WTC11 (cell line): ENCODE results near the gene FKBP5. TPM values are rescaled to one million over a fixed set of nuclear protein-coding genes. Genes with fewer than 3 reads are reported as not detected.

Experiments used
- ATAC-seq: fragments of 200-7000 bp; cut with Tn5 transposase; 2 replicates; pipeline ENCODE4 v1.10.0; 2021; ENCODE audit warnings: mild to moderate bottlenecking, moderate library complexity
- CTCF ChIA-PET: fragments of 300-600 bp; sonication (Branson Sonifier 250); formaldehyde crosslinking; loops from one replicate; lab custom pipeline; 2021; ENCODE audit warnings: antibody characterized with exemption; lab: Charles Lee
- POLR2A ChIA-PET: fragments of 350-600 bp; sonication (Branson Sonifier 250); formaldehyde crosslinking; loops from one replicate; lab custom pipeline; 2021; ENCODE audit warnings: antibody characterized with exemption; lab: Charles Lee
- DNase-seq: peaks from one replicate; pipeline ENCODE4 v3.0.0; 2021; ENCODE audit warnings: low spot score
- H3K27ac Mint-ChIP-seq: 2 replicates; pipeline ENCODE4 v1.8.0; 2021; ENCODE audit warnings: mixed read lengths
- H3K27me3 Mint-ChIP-seq: 2 replicates; pipeline ENCODE4 v1.8.0; 2021; ENCODE audit warnings: low read depth, mild to moderate bottlenecking, moderate library complexity, mixed read lengths
- H3K36me3 Mint-ChIP-seq: 2 replicates; pipeline ENCODE4 v1.8.0; 2021; ENCODE audit warnings: mixed read lengths
- H3K4me1 Mint-ChIP-seq: 2 replicates; pipeline ENCODE4 v1.8.0; 2022; ENCODE audit warnings: mixed read lengths
- H3K4me3 Mint-ChIP-seq: 2 replicates; pipeline ENCODE4 v1.8.0; 2021; ENCODE audit warnings: mild to moderate bottlenecking, moderate library complexity, mixed read lengths
- H3K9me3 Mint-ChIP-seq: 2 replicates; pipeline ENCODE4 v1.8.0; 2021; ENCODE audit warnings: mixed read lengths
- AR ChIP-seq: fragments of 250-450 bp; sonication (Bioruptor Pico); IDR thresholded peaks from 2 replicates; pipeline ENCODE4 v1.9.0; 2021; ENCODE audit warnings: mild to moderate bottlenecking
- ATF1 ChIP-seq: sonication (generic); formaldehyde crosslinking; IDR thresholded peaks from 2 replicates; pipeline ENCODE4 v1.8.1; 2023; ENCODE audit warnings: mild to moderate bottlenecking, moderate library complexity, missing genetic modification reagents
- ATF6 ChIP-seq: sonication (generic); formaldehyde crosslinking; IDR thresholded peaks from 2 replicates; pipeline ENCODE4 v1.8.1; 2023; ENCODE audit warnings: mild to moderate bottlenecking, missing genetic modification reagents
- CBFB ChIP-seq: sonication (generic); formaldehyde crosslinking; IDR thresholded peaks from 2 replicates; pipeline ENCODE4 v1.8.1; 2022; ENCODE audit warnings: mild to moderate bottlenecking, low read depth, missing genetic modification reagents
- CDX4 ChIP-seq: fragments of 250-450 bp; sonication (Bioruptor Pico); IDR thresholded peaks from 2 replicates; pipeline ENCODE4 v1.9.0; 2021; ENCODE audit warnings: moderate library complexity, mild to moderate bottlenecking, inconsistent platforms, borderline replicate concordance
- CREB1 ChIP-seq: sonication (generic); formaldehyde crosslinking; IDR thresholded peaks from 2 replicates; pipeline ENCODE4 v1.8.0; 2023; ENCODE audit warnings: mild to moderate bottlenecking, missing genetic modification reagents
- CREM ChIP-seq: sonication (generic); formaldehyde crosslinking; IDR thresholded peaks from 2 replicates; pipeline ENCODE4 v1.8.1; 2022; ENCODE audit warnings: mild to moderate bottlenecking, missing genetic modification reagents, moderate library complexity
- E2F5 ChIP-seq: sonication (generic); formaldehyde crosslinking; IDR thresholded peaks from 2 replicates; pipeline ENCODE4 v1.8.1; 2022; ENCODE audit warnings: mild to moderate bottlenecking, moderate library complexity, missing genetic modification reagents
- FOXJ3 ChIP-seq: sonication (generic); formaldehyde crosslinking; IDR thresholded peaks from 2 replicates; pipeline ENCODE4 v1.9.0; 2021; ENCODE audit warnings: missing genetic modification reagents, mild to moderate bottlenecking, borderline replicate concordance
- GABPB1 ChIP-seq: sonication (generic); formaldehyde crosslinking; IDR thresholded peaks from 2 replicates; pipeline ENCODE4 v1.8.1; 2023; ENCODE audit warnings: mild to moderate bottlenecking, missing genetic modification reagents
- HMGXB4 ChIP-seq: sonication (generic); formaldehyde crosslinking; IDR thresholded peaks from 2 replicates; pipeline ENCODE4 v1.8.1; 2023; ENCODE audit warnings: mild to moderate bottlenecking, moderate library complexity, missing genetic modification reagents
- MAX ChIP-seq: sonication (generic); formaldehyde crosslinking; IDR thresholded peaks from 2 replicates; pipeline ENCODE4 v1.8.0; 2022; ENCODE audit warnings: mild to moderate bottlenecking, missing genetic modification reagents
- MLX ChIP-seq: sonication (generic); formaldehyde crosslinking; IDR thresholded peaks from 2 replicates; pipeline ENCODE4 v1.8.1; 2023; ENCODE audit warnings: mild to moderate bottlenecking, missing genetic modification reagents, moderate library complexity
- NFYB ChIP-seq: sonication (generic); formaldehyde crosslinking; conservative IDR thresholded peaks from 2 replicates; pipeline ENCODE4 v1.8.0; 2022; ENCODE audit warnings: low read depth, missing genetic modification reagents
- NR1H2 ChIP-seq: sonication (generic); formaldehyde crosslinking; IDR thresholded peaks from 2 replicates; pipeline ENCODE4 v1.9.0; 2021; ENCODE audit warnings: mild to moderate bottlenecking, moderate library complexity, missing genetic modification reagents
- PREB ChIP-seq: sonication (generic); formaldehyde crosslinking; IDR thresholded peaks from 2 replicates; pipeline ENCODE4 v1.8.1; 2022; ENCODE audit warnings: mild to moderate bottlenecking, missing genetic modification reagents, moderate library complexity, borderline replicate concordance
- SMAD3 ChIP-seq: sonication (generic); formaldehyde crosslinking; IDR thresholded peaks from 2 replicates; pipeline ENCODE4 v1.8.0; 2022; ENCODE audit warnings: missing genetic modification reagents, mild to moderate bottlenecking, borderline replicate concordance
- ZNF263 ChIP-seq: sonication (generic); formaldehyde crosslinking; IDR thresholded peaks from 2 replicates; pipeline ENCODE4 v1.8.1; 2022; ENCODE audit warnings: low read depth, mild to moderate bottlenecking, moderate library complexity, missing genetic modification reagents
- ZSCAN18 ChIP-seq: fragments of 250-450 bp; sonication (Bioruptor Pico); IDR thresholded peaks from 2 replicates; pipeline ENCODE4 v2.1.2; 2022; ENCODE audit warnings: mild to moderate bottlenecking, moderate library complexity
- total RNA-seq: library from RNA; stranded (reverse); gene quantifications from 3 replicates; pipeline ENCODE4 v1.2.3, GENCODE V29; 2021

FKBP5 gene
- total RNA-seq, 1 experiment from 2014 or later: 27.2 TPM

- CTCF ChIA-PET: interaction anchor here (0.7 to 2.3 kb wide), 17 partner anchors 8 to 115 kb away, joined by 3 to 17 read pairs (median 4); partner anchors contain the start of gene ARMC12
Observed at GRCh38 chr6:35624341-35625070, 64.2 kb downstream of the FKBP5 start.

GRCh38 chr6:35622283-35622682, 66.4 kb downstream of the FKBP5 start:
- ATAC-seq (no peak), DNase-seq (no peak)
- H3K27me3 Mint-ChIP-seq: no peaks in the 10 kb centered on the region
- ChIA-PET CTCF (interaction anchor here (0.8 to 1.0 kb wide), 3 partner anchors 41 to 100 kb away, joined by 3 read pairs; no protein-coding TSS in a partner anchor), POLR2A (no interaction called here)
- no peaks in the 10 kb centered on the region for H3K9me3 Mint-ChIP-seq
- no peaks in the 10 kb centered on the region for H3K4me1 Mint-ChIP-seq
- H3K4me3 Mint-ChIP-seq: no peak overlapping the region
- H3K27ac Mint-ChIP-seq: no peak overlapping the region
- H3K36me3 Mint-ChIP-seq: peaks cover 6% of the 10 kb centered on the region
- TF ChIP-seq MLX (no peak), NR1H2 (no peak), CDX4 (CRISPR knock-in tag) (no peak), ZSCAN18 (CRISPR knock-in tag) (no peak), NFYB (CRISPR knock-in tag) (no peak), HMGXB4 (no peak), MAX (CRISPR knock-in tag) (no peak), CREB1 (CRISPR knock-in tag) (no peak), CREM (no peak), AR (CRISPR knock-in tag) (no peak), E2F5 (no peak), PREB (CRISPR knock-in tag) (no peak), ZNF263 (no peak)

More at GRCh38 chr6:35624341-35625070, 64.2 kb downstream of the FKBP5 start:
- DNase-seq (no peak), ATAC-seq (peak; percentile 30; the same call in 1 of the 2 replicates)
- TF ChIP-seq FOXJ3: no peak
- no peak for TF ChIP-seq ATF1 (CRISPR knock-in tag)
- TF ChIP-seq CREM: no peak
- TF ChIP-seq CBFB (CRISPR knock-in tag): no peak
- TF ChIP-seq GABPB1 (CRISPR knock-in tag): no peak
- TF ChIP-seq SMAD3 (CRISPR knock-in tag): no peak
- TF ChIP-seq ATF6 (CRISPR knock-in tag): no peak
- H3K4me1 Mint-ChIP-seq: no peaks in the 10 kb centered on the region
- H3K36me3 Mint-ChIP-seq: no peaks in the 10 kb centered on the region
- H3K27ac Mint-ChIP-seq: peak overlapping the region; percentile 81
- H3K27me3 Mint-ChIP-seq: no peaks in the 10 kb centered on the region
- no peaks in the 10 kb centered on the region for H3K9me3 Mint-ChIP-seq
- POLR2A ChIA-PET: no interaction called here
- no peak overlapping the region for H3K4me3 Mint-ChIP-seq
